22Rv1 (cell line): Measurements from ENCODE around the gene SLX4IP.

Source experiments
- CTCF ChIP-seq: fragments of 450-650 bp; IDR thresholded peaks from 2 replicates; pipeline ENCODE4 v1.5.1; 2017; ENCODE audit warnings: mild to moderate bottlenecking
- ZFX ChIP-seq: fragments of 450-650 bp; IDR thresholded peaks from 2 replicates; pipeline ENCODE4 v1.6.1; 2017; ENCODE audit warnings: antibody characterized with exemption, borderline replicate concordance

- TF ChIP-seq CTCF (no peak), ZFX (no peak)
Observed at GRCh38 chr20:10597637-10598036, 162.5 kb downstream of the SLX4IP start.
